Stimulated activated CD4-positive, alpha-beta T cell treated with anti-CD3 and anti-CD28 coated beads, Interleukin-15, amount 100 ng/mL, for 1 hour (primary cell): ENCODE results near the gene GSTA2.
"Not testable (repeated sequence)": the region's sequence is repeated elsewhere in the genome, so short reads cannot be mapped to it uniquely, and the experiment has no call there.

ENCODE experiments used
- DNase-seq, 2 donors: peaks; one replicate each; pipeline ENCODE4 v3.0.0-alpha.2; 2020; ENCODE audit warnings: low read depth in 1 of 2, low spot score in 1 of 2

GSTA2 gene

DNA sequence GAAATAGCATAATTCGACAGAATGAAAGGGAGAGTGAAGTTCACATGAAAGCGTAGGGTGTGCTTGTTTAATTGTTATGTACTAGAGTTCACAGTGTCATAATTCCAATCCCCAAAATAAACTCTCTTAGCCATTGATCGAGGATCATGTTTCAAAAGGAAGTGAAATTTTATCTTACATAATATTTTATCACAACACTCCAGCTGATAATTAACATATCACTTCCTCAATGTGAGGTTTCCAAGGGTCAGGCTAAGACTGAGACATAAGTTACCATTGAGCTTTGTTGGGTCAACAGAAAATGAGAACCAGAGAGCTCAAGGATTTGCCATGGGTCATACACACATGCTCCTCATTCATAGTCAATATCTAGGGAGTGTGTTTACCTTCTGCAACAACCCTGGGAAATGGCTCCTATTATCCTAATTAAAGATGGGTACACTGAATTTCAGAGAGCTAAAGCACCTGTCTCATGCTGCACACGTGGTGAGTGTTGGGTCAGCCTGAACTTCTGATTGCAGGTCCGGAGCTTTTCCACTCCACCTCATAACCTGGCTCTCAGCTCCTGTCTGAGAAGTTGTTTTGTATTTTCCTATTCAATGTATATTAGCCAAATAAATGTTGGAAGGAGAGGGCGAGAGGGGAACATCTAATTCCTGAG, 3.0 kb downstream of the GSTA2 start:
- no peak for DNase-seq

DNA sequence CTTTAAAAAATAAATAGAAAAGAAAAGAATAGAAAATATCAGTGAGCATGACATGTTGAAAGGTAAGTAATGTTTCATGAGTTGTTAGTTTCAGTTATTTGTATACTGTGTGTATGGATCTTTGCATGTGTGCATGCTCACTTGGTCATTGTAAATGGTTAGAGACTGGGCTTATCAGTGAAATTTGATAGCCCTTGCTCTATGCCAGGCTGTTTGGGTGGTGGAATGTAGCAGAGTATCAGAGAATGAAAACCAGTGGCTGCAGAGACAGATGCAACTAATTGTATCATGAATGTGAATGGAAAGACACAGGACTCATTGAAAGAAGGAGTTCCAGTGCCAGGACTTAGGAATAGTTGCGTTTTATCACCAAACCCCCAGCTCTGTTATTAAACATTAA, 4.2 kb downstream of the GSTA2 start:
- no peak for DNase-seq

DNA sequence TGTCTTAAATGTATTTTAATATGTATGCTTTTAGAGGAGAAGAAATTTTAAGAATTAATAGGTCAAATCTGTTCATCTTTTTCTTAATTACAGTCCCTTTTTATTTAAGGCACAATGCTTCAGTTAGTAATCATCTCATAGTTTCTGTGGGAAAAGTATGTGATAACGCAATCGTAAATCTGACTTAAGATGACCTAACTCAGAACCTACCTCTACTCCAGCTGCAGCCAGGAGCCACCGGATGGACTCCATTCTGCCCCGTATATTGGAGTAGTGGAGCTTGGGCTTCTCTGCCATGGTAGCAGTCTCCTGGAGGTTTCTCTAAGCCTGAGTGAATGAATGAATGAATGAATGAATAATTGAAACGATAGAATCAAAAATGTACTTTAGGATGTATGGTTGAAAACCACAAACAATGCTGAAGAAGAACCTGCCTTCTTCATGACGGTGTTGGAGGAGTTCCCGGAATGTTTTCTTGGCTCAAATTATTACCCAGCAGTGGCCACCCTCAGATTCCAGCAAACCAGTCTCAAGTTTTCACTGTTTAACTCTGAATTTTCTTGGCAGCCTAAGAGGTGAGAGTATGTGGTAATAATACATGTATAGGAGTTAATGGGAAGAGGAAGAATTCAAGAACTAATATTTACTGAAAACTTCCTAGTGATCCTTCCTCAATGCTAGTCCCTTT, 5.5 kb downstream of the GSTA2 start:
- DNase-seq = not testable (repeated sequence)

DNA sequence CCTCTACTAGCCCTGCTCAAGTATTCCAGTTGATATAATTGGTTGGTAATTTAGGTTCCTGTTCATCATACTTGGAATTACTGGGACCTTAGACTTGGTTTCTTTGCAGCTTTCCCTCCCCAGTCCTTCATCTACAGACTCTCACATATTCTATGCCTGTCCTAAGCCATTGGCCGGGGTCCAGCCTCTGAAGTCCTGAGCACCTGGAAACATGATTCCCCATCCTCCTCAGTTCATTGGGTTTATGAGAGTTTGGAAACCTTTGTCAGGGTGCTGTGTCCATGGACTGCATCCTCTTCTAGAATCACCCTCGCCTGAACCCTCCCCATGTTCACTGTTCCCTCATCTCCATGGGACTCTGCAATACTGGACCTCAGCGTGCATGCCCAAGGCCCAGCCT, 8.8 kb downstream of the GSTA2 start:
- no peak for DNase-seq

DNA sequence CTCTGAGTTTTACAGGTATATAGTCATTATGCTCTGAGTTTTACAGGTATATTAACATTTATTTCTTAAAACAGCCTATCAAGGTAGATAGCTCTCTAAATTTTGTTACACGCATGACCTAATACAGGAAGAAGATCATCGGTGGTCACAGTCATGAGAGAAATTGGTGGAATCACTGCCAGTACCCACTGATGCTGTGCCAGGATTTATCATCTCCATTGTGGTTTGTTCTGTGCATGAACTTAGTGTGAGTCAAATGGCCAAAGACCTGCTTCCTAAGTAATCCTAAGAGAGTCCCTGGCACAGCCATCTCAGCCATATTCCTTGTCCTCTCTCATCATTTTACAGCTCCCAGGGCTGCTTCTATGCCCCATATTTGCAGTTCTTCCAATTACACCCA, 10.1 kb downstream of the GSTA2 start:
- not testable (repeated sequence) for DNase-seq

DNA sequence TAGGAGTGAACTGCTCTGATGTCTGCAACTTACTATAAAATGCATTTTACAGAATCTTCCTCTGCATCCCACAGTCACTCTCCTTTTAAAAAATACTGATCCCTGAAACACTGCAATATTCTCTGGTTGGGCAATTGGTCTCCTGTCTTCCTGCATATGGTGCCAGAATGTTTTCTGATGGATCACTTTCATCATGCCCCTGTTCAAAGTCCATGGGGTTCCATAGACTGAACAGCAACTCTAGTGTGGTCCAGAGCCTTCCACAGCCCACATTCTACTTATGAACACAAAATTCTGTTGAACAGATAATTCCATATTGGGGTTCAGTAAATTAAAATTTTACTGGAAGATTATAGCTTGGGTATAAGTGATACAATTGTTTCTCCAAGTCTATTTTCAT, 11.0 kb downstream of the GSTA2 start:
- DNase-seq = no peak

DNA sequence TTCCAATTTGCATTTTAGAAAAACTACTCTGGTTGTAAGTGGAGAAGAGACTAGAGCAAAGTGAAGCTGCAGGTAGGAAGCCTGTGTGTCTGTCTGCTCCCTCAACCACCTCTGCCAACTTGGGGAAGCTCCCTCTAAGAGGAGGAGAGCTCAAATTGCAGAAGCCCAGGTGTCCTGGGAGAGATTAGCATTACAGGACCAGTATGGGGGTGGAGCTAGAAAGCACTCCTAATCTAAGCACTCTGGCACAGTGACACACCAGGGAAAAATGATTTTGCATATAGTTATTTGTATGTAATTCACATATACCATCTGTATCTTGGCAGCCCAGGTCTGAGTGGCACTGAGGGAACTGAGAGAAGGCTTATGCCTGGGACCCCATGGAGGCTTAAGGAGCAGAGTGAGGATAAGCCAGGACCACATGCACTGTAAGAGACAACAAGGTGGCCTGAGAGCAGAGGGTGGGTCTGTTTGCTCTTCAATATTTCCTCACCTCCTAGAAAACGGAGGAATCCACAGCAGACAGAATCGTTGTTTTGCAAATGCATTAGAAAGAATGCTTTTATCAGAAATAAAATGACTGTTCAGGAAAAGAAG, 13.6 kb downstream of the GSTA2 start:
- no peak for DNase-seq

DNA sequence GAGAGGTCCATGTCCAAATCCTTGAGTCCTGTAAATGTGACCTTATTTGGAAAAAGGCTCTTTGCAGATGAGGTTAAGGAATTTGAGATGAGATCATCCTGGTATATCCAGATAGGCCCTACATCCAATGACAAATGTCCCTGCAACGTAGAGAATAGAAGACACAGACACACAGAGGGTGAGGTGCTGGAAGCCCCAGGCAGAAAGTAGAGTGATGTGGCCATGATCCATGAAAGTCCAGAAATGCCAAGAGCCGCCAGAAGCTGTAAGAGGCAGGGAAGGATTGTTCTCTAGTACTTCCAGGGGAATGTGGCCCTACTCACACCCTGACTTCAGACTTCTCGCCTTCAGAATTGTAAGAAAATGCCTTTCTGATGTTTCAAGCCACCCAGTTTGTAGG, 16.0 kb downstream of the GSTA2 start:
- not testable (repeated sequence) for DNase-seq

DNA sequence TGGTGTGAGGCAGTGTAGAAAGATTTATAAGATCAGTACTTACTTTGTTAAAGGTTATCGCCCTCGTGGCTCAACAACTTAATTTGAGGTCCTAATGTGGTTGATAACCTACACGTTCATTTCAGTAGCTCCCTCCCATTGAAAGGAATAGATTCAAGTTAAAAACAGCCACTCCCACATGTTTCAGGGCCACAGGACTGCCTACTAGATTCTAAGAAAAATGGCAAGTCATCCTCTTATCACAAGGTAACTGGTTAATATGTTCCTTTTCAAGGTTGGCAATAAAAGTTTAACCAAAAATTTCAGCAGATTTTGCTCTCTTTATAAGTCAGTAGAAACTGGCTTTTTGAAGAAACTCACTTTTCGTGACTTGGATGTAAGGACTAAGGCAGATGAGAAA, 17.1 kb downstream of the GSTA2 start:
- no peak for DNase-seq

DNA sequence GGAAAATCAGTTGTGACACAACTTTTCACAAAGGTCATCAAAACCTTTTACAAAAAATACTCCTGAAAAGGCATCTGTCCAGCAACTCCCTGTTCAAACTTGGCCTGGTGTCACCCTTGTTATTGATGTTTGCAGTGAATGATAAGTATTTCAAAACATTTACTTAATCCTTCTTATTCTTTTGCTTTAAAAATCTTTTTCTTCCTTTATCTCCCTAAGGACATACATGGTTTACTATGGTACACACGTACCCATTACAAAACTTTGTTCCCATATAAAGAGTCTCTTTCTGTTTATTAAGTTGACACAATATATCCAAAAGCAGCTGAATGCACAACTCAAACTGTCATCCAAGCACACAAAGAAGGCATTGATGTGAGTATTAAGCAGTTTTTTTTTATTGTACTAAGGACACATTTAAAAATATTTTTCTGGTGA, 17.5 kb downstream of the GSTA2 start:
- no peak for DNase-seq

DNA sequence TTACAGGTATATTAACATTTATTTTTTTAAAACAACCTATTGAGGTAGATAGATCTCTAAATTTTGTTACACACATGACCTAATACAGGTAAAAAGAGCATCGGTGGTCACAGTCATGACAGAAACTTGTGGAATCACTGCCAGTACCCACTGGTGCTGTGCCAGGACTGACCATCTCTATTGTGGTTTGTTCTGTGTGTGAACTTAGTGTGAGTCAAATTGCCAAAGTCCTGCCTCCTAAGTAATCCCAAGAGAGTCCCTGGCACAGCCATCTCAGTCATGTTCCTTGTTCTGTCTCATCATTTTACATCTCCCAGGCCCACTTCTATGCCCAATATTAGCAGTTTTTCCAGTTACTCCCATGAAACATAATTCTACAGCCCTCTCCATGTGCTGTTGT, 21.4 kb downstream of the GSTA2 start:
- DNase-seq = no peak

DNA sequence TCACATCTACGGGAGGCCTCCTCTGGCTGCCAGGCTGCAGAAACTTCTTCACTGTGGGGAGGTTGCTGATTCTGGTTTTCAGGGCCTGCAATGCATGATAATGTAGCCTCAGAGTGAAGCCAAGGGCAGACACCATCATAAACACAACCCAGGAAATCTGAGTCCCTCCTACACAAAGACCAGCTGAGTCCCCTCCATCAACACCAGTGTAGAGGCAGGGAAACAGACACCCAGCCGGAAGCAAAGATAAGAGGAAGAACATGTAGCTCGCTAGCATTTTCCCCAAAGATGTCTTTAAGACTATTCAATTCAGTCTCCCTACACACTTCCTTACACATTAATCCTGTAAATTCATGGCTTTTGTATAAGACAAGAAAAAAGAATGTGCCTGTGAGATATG, 23.6 kb downstream of the GSTA2 start:
- DNase-seq = no peak

DNA sequence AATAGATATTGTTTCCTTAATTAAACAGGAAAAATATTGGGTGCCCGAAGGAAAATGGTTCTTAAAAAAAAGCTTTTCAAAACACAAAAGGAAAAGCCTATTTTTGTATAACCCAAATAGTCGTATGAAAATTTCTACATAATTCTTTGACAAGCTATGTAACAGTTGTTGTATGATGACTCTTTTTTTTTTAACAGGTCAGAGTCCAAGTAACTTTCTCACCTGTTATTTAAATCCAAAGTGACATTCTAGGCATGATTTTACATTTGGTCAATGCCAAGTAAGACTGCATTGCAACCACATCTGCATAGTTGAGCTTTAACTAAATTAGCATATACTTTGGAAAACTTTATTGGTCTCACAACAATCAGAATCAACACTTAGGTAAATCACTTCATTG, 24.1 kb downstream of the GSTA2 start:
- no peak for DNase-seq

DNA sequence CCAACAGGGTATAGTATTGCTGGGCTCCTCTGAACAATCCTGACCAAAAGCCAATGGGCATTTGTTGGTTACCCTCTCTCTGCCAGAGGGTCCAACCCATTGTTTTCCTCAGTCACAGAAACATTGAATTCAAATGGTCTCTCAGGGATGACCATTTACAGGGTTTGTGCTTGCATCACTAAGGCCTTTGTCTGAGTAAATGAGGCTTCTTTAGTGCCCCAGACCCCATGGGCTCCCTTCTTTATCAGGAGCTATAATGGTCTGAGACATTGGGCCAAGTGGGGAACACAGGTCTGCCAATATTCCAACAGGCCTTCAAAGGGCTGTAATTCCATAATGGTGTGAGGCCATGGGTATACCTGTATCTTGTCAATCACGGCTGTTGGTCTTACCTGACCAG, 27.1 kb downstream of the GSTA2 start:
- no peak for DNase-seq

DNA sequence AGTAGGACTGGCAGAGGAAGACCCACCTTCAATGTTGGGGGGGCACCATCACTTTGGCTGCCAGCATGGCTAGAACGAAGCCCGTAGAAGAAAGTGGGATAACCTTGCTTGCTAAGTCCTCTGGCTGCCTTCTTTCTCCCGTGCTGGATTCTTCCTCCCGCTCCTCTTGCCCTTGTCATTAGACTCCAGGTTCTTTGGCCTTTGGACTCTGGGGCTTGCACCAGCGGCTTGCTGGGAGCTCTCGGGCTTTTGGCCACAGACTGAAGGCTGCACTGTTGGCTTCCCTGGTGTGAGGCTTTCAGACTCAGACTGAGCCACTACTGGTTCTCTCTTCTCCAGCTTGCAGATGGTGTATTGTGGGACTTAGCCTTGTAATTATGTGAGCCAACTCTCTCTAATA, 28.2 kb downstream of the GSTA2 start:
- no peak for DNase-seq

DNA sequence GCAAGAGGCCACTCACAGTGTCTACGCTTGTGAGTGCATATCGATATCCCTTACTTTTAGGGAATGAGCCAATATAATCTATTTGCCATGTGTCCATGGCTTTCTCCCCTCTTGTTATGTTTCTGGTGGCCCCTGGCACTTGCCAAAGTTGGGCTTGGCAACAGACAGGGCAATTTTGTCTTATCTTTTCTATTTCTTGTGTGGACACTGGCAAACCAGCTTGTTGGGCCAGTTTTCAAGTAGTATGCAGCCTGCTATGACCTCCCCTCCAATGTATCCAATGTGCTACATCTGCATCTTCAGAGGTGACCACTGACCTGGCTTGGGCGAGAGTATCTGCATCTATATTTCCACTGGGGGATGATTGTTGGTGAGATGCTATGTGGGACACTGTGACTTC, 29.2 kb downstream of the GSTA2 start:
- DNase-seq = no peak

DNA sequence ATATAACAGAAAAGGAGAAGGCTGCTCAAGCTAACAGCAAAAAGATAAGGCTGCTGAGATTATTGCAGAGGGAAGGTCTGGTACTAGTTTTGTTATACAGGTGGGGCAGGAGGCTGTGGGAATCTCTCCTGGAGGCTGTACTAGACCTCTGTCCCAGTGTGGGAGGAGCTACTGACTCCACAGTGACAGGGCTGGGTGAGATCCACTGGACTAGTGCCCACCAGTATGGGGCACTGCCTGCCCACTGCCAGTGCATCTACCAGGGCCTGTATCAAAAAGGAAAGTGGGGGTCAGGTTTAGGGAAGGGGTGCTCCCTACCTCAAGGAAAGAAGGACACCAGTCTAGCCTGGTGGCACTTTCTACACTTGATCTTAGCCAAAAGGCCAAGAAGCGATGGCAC, 30.1 kb downstream of the GSTA2 start:
- no peak for DNase-seq

DNA sequence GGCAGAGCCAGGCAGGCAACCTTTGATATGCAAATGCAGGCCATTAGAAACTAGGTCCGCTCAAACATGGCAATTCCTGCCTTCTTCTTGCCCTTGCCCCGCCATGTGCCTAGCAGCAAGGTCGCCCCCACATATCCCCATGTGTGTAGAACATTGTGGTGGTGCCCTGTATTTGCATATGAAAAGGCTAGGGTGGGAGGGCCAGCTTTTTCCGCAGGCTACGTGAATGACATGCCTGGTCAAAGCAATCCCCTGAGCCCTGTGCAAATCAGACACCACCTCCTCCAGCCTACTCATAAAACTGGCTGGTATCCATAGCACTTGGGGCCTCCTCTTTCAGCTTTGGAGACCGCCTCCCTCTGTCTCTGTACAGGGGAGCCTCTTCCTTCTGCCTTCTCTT, 31.6 kb downstream of the GSTA2 start:
- DNase-seq = no peak

DNA sequence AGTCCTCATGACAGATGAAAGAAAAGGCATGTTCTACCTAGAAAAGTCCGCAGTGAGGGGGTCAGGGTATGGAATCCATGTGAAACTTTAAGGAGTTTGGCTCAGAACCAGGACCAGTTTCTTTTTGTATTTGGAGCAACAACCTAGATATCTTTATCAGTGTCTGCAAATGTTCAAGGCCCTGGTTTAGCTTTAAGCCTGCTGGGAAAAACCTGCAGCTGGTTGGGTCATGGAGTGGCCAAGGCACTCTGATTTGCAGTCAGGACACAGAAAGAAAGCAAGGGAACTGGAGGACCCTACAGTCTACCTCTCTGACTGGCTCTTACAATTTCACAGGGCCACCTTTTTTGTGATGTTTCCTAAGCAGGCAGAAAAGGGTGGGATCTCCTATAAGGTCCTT, 33.7 kb downstream of the GSTA2 start:
- no peak for DNase-seq

DNA sequence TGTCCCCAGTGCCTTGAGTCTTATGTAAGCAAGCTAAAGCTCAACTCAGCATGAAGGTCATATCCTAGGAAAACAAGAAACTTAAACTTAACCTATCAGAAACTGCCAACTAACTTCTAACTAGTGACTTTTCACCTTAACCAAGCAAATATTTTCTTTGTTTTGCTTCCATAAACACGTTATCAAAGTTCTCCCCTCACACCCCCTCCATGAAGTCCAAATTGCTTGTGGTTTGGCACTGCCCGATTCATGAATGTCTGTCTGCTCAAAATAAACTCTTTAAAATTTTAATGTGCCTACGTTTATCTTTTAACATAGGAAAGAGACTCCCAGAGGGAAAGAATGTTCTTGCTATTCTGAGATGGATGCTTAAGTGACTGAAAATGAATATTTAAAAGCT, 34.9 kb downstream of the GSTA2 start:
- DNase-seq = no peak

DNA sequence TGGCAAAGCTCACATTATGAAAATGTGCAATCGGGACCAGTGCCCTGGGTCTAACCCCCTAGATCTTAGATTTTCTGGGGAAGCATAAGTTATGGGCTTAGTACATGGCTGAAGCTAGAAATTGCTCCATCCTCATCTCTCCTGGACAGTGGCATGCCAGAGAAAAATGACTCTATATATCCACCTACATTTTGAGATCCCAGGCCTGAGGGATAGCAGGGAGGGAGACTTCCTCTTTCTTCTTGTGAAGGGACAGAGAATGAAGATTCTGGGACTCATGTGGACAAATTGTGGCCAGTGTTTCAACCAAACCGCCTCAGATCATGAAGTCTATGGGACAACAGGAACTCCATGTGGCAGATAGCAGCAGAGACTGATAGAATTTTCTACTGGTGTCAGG, 35.4 kb downstream of the GSTA2 start:
- DNase-seq = no peak

DNA sequence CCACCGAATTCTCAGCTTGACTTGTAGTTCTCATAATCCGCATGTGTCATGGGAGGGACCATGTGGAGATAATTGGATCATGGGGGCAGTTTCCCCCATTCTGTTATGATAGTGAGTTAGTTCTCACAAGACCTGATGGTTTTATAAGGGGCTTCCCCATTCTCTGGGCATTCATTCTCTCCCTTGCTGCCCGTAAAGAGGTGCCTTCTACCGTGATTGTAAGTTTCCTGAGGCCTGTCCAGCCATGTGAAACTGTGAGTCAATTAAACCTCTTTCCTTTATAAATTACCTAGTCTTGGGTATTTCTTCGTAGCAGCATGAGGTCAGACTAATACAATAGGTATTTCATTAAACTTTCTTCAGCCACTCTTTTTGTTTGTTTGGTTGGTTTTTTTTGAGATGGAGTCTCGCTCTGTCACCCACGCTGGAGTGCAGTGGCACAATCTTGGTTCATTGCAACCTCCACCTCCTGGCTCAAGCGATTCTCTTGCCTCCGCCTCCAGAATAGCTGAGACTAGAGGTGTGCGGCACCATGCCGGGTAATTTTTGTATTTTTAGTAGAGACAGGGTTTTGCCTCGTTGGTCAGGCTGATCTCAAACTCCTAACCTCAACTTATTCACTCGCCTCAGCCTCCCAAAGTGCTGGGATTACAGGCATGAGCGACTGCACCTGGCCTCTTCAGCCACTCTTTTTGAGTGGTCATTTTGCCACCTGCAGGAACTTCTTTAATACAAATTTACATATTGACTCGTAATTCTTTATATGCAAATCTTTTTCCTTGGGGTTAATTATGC, 36.3 kb downstream of the GSTA2 start:
- DNase-seq = no peak
